ENCODE measurements around the gene ZMYND8.

GRCh38 chr20:47315339-47316056 lies 41.0 kb downstream of the ZMYND8 start:
- no peak for TF ChIP-seq EZH2phosphoT487 (IDR thresholded peaks at IDR 0.05; ENCODE audit: low read length)
- TF ChIP-seq CTCF (IDR thresholded peaks at IDR 0.05; ENCODE audit: low read length): no peak
